DOHH2 (cell line): ENCODE data around the gene KIZ.
A peak's percentile ranks its signal among the peaks of the same experiment; 100 is the strongest.
"Not testable (repeated sequence)": the region's sequence is repeated elsewhere in the genome, so short reads cannot be mapped to it uniquely, and the experiment has no call there.

ENCODE experiments used
- H3F3A ChIP-seq: fragments of 200-600 bp; sonication (generic), shearing (Covaris generic); 2 replicates; pipeline ENCODE4 v1.6.0; 2016; ENCODE audit warnings: antibody characterized with exemption, mild to moderate bottlenecking; ENCODE audit not compliant: control insufficient read depth, insufficient read depth
- H3K27ac ChIP-seq: fragments of 200-600 bp; sonication (generic); 2 replicates; pipeline ENCODE4 v1.5.1; 2014; ENCODE audit warnings: low read depth, mild to moderate bottlenecking, low read length, moderate library complexity
- H3K27me3 ChIP-seq: fragments of 200-600 bp; sonication (generic); 2 replicates; pipeline ENCODE4 v1.6.1; 2014; ENCODE audit warnings: mild to moderate bottlenecking, low read length, mixed read lengths; ENCODE audit not compliant: control insufficient read depth
- H3K36me3 ChIP-seq: fragments of 200-600 bp; sonication (generic); 2 replicates; pipeline ENCODE4 v1.6.1; 2014; ENCODE audit warnings: mild to moderate bottlenecking, low read length, moderate library complexity, mixed read lengths; ENCODE audit not compliant: control insufficient read depth
- H3K4me1 ChIP-seq: fragments of 200-600 bp; sonication (generic); 2 replicates; pipeline ENCODE4 v1.6.1; 2014; ENCODE audit warnings: mild to moderate bottlenecking, low read length, mixed read lengths; ENCODE audit not compliant: control insufficient read depth
- H3K4me2 ChIP-seq: fragments of 200-600 bp; sonication (generic); 2 replicates; pipeline ENCODE4 v1.6.0; 2014; ENCODE audit warnings: mild to moderate bottlenecking, low read length, moderate library complexity
- H3K4me3 ChIP-seq: fragments of 200-600 bp; sonication (generic); 2 replicates; pipeline ENCODE4 v1.5.1; 2014; ENCODE audit warnings: mild to moderate bottlenecking, low read length, mixed read lengths
- H3K79me2 ChIP-seq: fragments of 200-600 bp; sonication (generic); 2 replicates; pipeline ENCODE4 v1.6.1; 2014; ENCODE audit warnings: mild to moderate bottlenecking, low read length, mixed read lengths; ENCODE audit not compliant: control insufficient read depth
- H3K9me2 ChIP-seq: fragments of 200-600 bp; sonication (generic); replicated peaks from 2 replicates; pipeline ENCODE4 v1.6.1; 2014; ENCODE audit warnings: mild to moderate bottlenecking, low read length, mixed read lengths; ENCODE audit not compliant: control insufficient read depth
- H3K9me3 ChIP-seq: fragments of 200-600 bp; sonication (generic); 2 replicates; pipeline ENCODE4 v1.6.1; 2014; ENCODE audit warnings: antibody characterized with exemption, low read length, mixed read lengths; ENCODE audit not compliant: control insufficient read depth, insufficient read depth
- H4K20me1 ChIP-seq: fragments of 200-600 bp; sonication (generic); 2 replicates; pipeline ENCODE4 v1.6.0; 2014; ENCODE audit warnings: low read depth, mild to moderate bottlenecking, antibody characterized with exemption, low read length, moderate library complexity; ENCODE audit not compliant: control insufficient read depth, insufficient read depth
- CTCF ChIP-seq: fragments of 200-600 bp; sonication (generic); IDR thresholded peaks from one replicate; pipeline ENCODE4 v1.5.1; 2014; ENCODE audit warnings: antibody characterized with exemption, mild to moderate bottlenecking, low read depth, low read length; ENCODE audit not compliant: poor library complexity, severe bottlenecking
- EZH2phosphoT487 ChIP-seq: fragments of 200-600 bp; sonication (generic); IDR thresholded peaks from 2 replicates; pipeline ENCODE4 v1.6.1; 2017; ENCODE audit warnings: borderline replicate concordance, mild to moderate bottlenecking, antibody characterized with exemption, low read length, moderate library complexity, mixed read lengths

KIZ gene

GRCh38 chr20:21162631-21163030 lies 36.7 kb downstream of the KIZ start:
- H4K20me1 ChIP-seq = no peaks in the 10 kb centered on the region
- no peak overlapping the region for H3K4me3 ChIP-seq
- H3F3A ChIP-seq = peaks cover 3% of the 10 kb centered on the region; the same call in 1 of the 2 replicates
- no peaks in the 10 kb centered on the region for H3K27me3 ChIP-seq
- H3K79me2 ChIP-seq = no peaks in the 10 kb centered on the region
- no peaks in the 10 kb centered on the region for H3K9me3 ChIP-seq
- H3K27ac ChIP-seq = no peak overlapping the region
- no peaks in the 10 kb centered on the region; the same call in 1 of the 2 replicates for H3K36me3 ChIP-seq
- no peak overlapping the region for H3K4me2 ChIP-seq
- H3K4me1 ChIP-seq = peaks cover 29% of the 10 kb centered on the region
- no peak for TF ChIP-seq EZH2phosphoT487
- no peaks in the 10 kb centered on the region for H3K9me2 ChIP-seq

- no peaks in the 10 kb centered on the region; the same call in 1 of the 2 replicates for H3K36me3 ChIP-seq
- H3F3A ChIP-seq = no peaks in the 10 kb centered on the region
- no peaks in the 10 kb centered on the region for H3K9me3 ChIP-seq
- H3K79me2 ChIP-seq = no peaks in the 10 kb centered on the region
- no peak overlapping the region for H3K27ac ChIP-seq
- H4K20me1 ChIP-seq = no peaks in the 10 kb centered on the region
- H3K4me1 ChIP-seq = peaks cover 7% of the 10 kb centered on the region
- H3K9me2 ChIP-seq = no peaks in the 10 kb centered on the region
- H3K27me3 ChIP-seq = no peaks in the 10 kb centered on the region
- TF ChIP-seq EZH2phosphoT487 (no peak), CTCF (no peak)
- no peak overlapping the region for H3K4me3 ChIP-seq
- peak overlapping the region; percentile 22; the same call in 1 of the 2 replicates for H3K4me2 ChIP-seq
These were observed 40.9 kb downstream of the KIZ start for GRCh38 chr20:21166801-21167200.

GRCh38 chr20:21167261-21167660 lies 41.4 kb downstream of the KIZ start:
- no peak overlapping the region for H3K27ac ChIP-seq
- TF ChIP-seq EZH2phosphoT487 (no peak), CTCF (no peak)
- no peaks in the 10 kb centered on the region for H3K9me3 ChIP-seq
- H3K36me3 ChIP-seq = no peaks in the 10 kb centered on the region; the same call in 1 of the 2 replicates
- H3K4me1 ChIP-seq = peaks cover 7% of the 10 kb centered on the region
- no peaks in the 10 kb centered on the region for H3K79me2 ChIP-seq
- H3K4me2 ChIP-seq = no peak overlapping the region
- no peaks in the 10 kb centered on the region for H3K9me2 ChIP-seq
- no peaks in the 10 kb centered on the region for H4K20me1 ChIP-seq
- H3F3A ChIP-seq = no peaks in the 10 kb centered on the region
- H3K4me3 ChIP-seq = no peak overlapping the region
- no peaks in the 10 kb centered on the region for H3K27me3 ChIP-seq

DNA sequence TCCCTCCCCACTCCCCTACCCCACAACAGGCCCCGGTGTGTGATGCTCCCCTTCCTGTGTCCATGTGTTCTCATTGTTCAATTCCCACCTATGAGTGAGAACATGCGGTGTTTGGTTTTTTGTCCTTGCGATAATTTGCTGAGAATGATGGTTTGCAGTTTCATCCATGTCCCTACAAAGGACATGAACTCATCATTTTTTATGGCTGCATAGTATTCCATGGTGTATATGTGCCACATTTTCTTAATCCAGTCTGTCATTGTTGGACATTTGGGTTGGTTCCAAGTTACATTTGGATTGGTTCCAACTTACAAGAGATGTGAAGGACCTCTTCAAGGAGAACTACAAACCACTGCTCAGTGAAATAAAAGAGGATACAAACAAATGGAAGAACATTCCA lies 42.2 kb downstream of the KIZ start:
- not testable (repeated sequence) for H3K4me1 ChIP-seq, H3F3A ChIP-seq, H3K4me3 ChIP-seq, H3K4me2 ChIP-seq, H3K9me2 ChIP-seq, H4K20me1 ChIP-seq, H3K36me3 ChIP-seq, H3K27ac ChIP-seq, H3K9me3 ChIP-seq, H3K27me3 ChIP-seq, H3K79me2 ChIP-seq
